PC-3 (cell line): ENCODE results near the gene RPL6.

Experiments used
- EZH2phosphoT487 ChIP-seq: fragments of 300-600 bp; sonication (generic); IDR thresholded peaks from 2 replicates; pipeline ENCODE4 v1.6.1; 2018; ENCODE audit warnings: mild to moderate bottlenecking, antibody characterized with exemption, low read length, borderline replicate concordance
- TF ChIP-seq, protein P1 (sequence below): fragments of 300-600 bp; sonication (generic); conservative IDR thresholded peaks from 2 replicates; pipeline ENCODE4 v1.5.1; 2017; ENCODE audit warnings: antibody characterized with exemption, low read depth, mild to moderate bottlenecking, low read length

DNA sequence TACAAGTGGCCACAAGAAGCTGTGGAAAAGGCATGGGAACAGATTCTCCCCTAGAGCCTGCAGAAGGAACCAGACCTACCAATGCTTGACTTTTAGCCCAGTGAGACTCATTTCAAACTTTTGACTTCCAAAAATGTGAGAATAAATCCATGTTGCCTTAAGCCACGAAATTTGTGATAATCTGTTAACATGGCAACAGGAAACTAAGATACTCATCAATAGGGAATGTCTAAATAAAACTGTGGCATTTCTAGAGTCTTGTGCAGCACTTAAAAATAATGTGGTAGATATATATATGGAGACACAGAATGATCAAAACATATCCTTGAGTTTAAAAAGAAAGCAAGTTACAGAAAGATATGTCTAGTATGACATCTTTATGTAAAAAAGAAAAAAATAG is 39.2 kb downstream of the RPL6 start:
- TF ChIP-seq, protein P1, sequence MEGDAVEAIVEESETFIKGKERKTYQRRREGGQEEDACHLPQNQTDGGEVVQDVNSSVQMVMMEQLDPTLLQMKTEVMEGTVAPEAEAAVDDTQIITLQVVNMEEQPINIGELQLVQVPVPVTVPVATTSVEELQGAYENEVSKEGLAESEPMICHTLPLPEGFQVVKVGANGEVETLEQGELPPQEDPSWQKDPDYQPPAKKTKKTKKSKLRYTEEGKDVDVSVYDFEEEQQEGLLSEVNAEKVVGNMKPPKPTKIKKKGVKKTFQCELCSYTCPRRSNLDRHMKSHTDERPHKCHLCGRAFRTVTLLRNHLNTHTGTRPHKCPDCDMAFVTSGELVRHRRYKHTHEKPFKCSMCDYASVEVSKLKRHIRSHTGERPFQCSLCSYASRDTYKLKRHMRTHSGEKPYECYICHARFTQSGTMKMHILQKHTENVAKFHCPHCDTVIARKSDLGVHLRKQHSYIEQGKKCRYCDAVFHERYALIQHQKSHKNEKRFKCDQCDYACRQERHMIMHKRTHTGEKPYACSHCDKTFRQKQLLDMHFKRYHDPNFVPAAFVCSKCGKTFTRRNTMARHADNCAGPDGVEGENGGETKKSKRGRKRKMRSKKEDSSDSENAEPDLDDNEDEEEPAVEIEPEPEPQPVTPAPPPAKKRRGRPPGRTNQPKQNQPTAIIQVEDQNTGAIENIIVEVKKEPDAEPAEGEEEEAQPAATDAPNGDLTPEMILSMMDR = no peak
- no peak for TF ChIP-seq EZH2phosphoT487
